HG03064 (cell line): ENCODE results near the gene MRGPRE.

Source experiments
- ATAC-seq: cut with Tn5 transposase; IDR thresholded peaks from one replicate; pipeline ENCODE4 v1.9.1; 2021; ENCODE audit warnings: low read depth; ENCODE audit not compliant: unreplicated experiment

The MRGPRE gene

DNA sequence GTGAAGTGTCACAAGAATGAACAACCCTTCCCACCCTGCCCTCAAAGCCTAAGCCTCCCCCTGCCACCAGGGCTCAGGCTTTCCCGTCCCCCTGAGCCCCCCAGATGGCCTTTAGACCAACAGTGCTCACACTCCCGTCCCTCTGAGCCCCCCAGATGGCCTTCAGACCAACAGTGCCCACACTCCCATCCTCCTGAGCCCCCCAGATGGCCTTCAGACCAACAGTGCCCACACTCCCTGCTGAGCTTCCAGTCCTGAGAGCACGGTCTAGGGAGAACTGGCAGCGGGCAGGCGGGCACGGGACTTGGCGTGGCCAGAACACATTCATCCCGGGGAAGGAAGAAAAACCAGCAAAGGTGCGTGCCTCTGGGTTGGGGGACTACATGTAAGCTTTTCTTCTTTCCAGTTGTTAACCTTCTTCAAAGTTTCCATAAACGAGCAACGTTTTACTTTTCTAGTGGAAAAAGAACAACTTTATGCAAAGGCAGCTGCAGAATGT lies 16.1 kb downstream of the MRGPRE start:
- no peak for ATAC-seq

DNA sequence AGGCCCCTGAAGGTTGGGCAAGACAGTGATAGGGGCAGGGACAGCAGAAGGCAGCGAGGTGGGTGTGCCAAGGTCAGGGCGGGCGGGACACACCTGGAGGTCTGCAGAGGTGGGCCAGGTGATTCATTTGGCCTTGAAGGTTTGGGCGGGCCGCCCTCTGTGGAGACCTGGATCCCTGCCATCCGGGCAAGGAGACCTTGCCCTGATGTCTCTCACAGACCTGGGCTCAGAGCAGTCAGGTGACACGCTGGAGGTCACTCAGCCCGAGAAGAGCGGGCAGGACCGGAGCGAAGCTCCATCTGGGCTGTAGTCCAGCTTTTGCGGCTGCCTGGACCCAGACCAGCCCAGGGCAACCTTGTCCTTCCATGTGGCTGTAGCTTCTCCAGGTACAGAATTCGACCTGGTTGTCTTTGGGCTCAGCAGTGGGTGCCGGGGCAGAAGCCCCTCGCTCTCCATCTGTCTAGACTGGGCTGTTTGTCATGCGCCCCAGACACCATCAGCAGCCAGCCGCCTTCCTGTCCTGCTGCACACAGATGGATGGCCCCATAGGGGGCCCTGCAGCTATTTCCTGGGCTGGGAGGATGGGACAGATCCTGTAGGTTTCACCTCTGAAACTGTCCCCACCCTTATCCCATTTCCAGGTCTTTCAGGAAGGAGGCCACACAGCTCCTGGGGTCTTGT lies 16.7 kb downstream of the MRGPRE start:
- no peak for ATAC-seq

DNA sequence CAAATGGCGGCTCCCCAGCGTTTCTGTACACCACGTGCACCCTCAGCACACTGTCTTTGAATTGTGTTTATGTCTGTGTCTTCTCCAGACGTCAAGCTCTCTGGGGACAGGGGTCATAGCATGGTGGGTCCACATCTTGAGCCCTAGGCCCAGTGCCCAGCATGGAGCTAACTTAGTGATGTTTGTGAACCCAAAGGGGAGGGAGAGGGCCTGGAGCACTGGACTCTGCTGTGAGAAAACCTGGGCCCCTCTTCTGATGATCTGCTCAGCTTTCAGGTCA lies 17.9 kb downstream of the MRGPRE start:
- ATAC-seq: no peak

DNA sequence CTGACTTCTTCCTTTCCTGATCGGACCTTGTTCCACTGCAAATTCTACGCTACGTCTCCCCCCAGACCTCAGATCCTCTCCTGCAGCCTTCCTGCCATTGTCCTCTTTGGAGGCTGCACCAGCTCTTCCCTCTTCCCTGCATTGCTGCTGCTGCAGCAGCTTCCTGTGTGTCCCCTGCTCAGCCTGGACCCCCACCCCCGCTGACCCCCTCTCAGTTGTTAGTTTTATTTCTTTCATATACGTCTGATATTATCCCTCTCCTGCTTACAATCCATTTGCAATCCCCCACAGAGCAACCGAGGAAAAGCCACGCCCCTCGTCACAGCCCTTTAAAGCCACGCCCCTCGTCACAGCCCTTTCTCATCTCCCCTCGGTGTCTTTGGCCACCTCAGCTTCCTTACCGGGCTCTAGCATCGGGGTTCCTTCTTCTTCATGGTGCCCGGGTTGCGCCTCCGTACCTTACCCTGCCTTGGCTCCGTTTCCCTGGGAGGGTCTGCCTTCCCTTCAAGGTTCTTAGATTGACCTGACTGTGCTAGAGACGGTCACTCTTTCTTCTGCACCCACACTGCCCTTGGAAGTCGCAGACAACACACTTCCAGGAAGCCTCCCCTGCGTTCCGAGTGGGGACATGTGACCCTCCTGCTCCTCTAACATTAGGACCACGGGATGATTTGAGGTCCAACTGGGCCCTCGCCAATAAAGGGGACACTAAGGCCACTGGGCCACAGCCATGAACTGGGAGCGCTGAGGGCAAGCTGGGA lies 18.4 kb downstream of the MRGPRE start:
- no peak for ATAC-seq

DNA sequence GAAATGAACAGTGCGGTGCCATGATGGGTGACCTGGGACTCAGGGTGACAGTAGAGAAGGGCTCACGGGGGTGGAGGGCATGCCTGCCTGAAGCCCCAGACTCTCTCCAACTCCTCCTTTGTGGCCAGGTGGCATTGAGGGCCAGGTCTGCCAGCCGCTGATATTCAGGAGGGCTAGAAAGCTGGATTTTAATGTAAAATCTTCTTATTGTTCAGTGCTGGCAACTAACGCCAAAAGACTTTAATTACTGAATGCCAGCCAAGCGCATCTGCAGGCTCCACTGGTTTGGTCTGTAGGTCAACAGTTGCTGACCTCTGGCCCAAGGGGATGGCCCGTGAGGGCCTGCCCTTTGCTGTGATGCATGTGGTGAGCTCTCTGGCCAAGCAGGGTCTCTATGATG lies 23.9 kb downstream of the MRGPRE start:
- no peak for ATAC-seq

DNA sequence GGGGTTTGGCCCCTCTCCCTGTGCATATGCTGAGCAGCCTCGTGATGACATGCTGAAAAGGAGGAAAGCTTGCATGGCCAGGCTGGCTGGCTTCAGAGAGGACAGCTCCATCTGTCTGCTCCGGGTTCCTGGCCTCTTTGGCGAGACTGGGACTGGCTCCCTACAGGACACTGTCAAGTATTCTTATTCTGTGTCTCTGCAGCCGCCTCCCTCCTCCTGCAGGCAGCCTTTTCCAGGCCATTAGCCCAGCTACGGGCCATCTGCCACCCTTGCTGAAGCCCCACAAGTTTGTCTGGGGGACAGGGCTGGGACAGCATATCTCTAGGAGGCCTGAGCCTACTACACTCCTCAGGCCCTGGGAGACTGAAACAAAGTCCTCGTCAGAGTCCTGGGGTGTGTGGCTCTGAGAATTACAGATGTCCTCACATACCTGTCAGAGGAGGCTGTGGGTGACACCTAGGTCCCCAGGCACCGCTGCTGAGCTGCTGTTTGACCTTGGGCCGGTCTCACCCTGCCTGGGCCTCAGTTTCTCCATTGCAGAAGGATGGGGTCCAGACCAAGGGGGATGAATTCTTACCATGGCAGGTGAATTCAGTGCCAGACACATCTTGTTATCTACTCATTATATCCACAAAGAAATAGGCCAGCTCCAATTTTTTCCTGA lies 24.6 kb downstream of the MRGPRE start:
- no peak for ATAC-seq

DNA sequence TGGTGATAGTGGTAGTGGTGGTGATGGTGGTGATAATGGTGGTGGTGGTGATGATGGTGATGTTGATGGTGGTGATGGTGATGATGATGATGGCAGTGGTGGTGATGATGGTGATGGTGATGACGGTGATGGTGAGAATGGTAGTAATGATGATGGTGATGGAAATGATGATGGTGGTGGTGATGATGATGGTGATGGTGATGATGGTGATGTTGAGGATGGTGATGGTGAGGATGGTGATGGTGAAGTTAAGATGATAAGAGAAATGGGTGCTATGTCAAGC lies 25.4 kb downstream of the MRGPRE start:
- no peak for ATAC-seq

DNA sequence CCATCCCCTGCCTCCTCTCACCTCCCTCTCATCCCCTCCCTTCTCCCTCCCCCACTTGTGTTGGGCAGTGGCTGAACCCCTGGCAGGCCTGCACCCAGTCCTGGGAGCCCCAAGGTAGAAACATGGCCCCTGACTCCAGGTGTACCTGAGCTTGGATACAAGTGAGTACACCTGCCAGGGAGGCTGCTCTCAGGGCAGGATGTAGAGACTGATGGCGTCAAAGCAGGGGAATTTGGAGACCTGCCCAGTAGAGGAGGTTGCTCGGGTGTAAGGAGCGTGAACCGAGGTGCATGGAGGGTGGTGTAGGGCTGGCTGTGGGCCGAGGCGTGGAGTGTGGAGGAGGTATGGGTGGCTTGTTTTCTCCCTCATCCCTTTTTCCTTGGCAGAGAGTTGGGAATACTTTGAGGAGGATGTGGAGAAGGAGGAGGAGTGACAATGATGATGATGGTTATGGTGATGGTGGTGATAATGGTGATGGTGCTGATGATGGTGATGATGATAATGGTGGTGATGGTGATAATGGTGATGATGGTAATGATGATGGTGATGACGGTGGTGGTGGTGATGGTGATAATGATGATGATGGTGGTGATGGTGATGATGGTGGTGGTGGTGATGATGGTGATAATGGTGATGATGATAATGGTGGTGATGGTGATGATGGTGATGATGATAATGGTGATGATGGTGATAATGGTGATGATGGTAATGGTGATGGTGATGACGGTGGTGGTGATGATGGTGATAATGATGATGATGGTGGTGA lies 25.9 kb downstream of the MRGPRE start:
- no peak for ATAC-seq

DNA sequence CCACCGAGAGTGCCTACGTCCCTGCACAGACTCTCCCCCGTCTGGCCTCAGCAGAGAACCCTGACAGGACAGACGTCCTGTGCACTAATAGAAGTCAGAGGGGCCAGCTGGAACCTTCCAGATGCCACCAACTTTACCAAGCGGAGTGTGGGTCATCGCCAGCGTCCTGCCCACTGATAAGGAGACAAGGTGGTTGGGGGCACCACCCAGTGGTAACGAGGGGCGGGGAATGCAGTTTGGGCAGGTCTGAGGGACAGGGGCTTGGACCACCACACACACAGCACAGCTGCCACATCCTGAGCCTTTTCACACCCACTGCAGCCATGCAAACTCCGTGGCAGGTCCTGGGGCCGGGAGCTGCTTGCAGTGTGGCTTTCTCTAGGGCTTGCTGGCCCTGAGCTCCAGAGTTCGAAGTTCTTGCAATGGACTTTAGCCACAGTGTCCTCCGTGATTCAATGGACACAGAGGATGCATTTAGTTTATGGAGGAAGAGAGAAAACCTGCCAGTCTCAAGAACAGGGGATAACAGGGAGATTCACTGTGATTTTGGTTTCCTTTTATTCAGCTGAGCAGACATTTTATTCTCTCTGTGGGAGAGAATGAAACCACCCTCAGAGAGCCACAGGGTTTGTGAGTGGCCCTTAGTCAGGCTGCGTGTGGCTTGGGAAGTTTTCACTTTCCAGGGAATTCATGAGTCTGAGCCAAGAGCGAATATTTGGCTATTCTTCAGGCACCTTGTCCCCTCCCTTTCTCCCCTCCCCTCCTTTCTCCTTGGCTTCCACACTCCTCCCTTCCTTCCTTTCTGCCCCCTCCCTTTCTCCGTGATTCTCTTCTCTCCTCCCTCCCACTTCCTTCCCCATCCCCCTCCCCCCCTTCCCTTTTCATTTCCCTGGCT lies 26.7 kb downstream of the MRGPRE start:
- ATAC-seq: no peak

DNA sequence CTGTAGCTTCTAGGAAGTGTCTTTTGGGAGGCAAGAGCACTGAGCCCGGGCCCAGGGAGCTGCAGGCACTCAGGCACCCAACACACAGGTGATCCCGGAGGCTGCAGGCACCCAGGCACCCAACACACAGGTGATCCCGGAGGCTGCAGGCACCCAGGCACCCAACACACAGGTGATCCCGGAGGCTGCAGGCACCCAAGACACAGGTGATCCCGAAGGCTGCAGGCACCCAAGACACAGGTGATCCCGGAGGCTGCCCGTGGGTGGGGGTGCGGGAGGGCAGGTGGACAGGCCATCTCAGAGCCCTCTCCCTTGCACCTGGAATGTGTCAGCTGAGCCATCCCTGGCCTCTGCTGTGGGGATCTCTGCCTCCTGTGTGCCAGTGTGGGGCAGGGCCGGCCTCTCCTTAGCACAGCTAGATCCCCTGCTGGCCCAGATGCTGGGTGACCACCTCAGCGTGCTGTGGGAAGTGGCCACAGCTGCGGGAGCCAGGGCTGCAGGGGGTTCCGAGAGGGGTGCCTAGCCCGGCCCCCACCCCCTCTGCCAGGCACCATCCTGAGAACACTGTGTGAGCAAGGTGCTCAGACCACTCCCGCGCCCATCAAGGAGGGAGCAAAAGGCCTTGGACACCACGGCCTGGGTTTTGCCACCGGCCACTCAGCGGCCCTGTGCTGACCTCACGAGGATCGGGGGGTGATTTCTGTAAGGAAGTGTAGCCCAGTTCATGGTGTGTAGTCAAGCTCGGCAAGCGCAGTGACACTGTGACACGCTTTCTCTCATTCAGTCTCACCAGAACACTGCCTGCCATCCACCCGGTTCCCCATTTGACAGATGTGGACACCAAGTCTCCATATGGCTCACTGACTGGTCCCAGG lies 27.8 kb downstream of the MRGPRE start:
- no peak for ATAC-seq

DNA sequence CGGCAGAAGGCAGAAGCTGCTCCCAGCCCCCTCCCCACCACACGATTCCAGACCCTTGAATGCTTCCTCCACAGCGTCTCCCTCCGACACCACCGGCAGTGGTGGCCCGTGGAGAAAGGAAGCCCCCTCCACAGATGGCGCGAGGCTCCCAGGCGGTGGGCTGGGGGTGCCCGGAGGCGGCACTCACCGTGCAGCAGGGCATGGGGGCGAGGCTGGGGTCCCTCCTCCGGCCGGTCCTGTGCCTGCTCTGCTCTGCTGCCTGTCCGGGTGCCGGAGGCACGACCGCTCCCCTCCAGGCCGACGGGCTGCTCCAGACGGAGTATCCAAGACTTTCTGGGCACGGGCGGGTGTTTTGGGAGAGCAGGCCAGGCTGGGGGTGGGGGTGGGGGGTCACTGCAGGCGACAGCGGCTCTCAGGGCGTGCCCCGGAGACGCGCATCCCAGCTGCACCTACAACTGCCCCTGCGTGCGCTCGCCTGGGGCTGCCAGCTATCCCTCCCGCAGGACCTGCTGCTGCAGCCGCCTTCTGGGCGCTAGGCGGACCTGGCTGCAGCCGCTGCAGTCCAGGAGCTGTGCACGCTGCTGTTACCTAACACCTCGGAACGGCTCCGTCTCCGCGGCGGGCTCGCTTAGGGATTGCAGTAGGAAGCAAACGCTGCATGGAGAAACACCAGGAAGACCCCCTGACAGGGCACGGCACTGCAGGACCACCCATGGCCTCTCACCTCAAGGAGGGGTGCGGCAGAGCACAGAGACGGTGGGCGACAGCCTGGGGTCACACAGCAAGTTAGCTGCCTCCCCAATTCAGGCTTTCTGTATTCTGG lies 28.8 kb downstream of the MRGPRE start:
- ATAC-seq: no peak

DNA sequence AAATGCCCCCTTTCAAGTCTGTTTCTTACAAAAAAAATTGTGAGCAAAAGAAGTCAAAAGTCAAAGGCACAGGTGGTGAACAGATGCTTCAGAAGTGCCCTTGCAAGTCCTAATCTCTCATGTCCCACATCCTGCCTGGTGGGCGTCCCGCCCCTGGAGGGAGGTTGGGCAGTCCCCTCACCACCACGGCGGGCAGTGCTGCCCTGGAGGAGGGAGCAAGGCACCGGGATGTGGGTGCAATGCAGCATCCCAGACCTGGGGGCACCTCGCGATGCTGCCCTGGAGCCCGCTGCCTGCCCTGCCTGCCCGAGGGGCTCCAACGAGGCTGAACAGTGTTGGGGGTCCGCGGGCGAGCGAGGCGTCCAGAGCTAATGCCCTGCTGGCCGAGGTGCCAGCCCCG lies 29.5 kb downstream of the MRGPRE start:
- no peak for ATAC-seq

DNA sequence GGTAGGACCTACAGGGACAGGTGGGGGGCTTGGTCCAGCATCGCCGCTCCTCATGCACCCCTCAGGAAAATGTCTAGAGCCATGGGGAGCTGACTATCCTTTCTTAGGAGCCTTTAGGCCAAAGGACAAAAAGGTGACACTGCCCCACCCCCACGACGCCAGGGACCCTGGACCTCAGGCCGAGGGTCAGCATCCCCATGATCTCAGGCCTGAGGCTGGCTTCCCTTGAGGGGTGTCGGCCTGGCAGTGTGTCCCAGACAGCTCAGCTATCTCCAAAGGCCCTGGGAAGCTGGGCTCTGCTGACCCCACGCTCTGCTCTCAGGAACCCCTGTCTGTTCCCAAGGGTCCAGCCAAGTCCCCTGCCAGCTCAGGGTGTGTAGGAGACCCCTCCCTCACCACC lies 29.9 kb downstream of the MRGPRE start:
- ATAC-seq: no peak

DNA sequence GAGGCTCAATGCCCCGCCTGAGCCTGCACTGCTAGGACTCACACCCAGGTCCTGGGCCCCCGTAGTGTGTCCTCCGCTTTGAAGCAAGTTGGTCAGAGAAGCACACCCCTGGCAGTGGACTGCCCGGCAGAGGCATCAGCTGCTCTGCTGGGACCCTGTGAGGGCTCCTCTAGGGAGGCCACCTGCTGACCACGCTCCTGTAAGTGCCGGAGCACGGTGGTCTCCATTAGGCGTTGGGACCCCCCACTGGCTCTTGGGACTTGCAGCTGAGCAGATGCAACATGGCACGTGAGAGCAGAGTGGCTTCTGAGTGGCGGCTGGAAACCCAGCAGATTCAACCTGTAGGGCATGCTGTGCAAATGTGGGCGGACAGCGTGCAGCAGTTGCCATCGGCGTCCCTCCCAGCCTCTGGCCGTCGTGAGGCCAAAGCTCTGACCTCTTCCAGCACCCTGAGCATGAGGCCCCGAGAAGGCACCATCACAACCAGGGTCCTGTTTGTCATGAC lies 30.5 kb downstream of the MRGPRE start:
- no peak for ATAC-seq

DNA sequence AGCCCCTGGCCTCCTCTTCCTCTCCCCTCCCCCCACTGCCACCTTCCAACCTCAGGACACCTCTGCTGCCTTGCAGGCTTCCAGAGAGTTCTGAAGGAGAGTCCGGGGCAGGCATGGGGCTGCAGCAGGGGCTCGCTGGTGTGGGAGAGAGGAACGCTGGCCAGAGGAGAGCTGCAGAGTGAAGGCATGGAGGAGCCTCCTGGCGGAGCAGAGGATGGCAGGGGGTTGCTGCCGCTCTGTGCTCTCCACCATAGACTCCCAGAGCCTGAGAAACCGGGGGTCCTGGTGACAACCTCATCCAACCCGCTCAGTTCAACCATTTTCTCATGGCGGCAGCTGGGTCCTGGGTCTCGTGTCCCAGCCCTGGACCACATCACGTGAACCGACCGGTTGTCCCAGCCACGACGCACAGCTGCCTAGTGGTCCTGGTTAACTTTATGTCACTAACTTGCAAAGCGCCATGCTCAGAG lies 31.1 kb downstream of the MRGPRE start:
- ATAC-seq: no peak

DNA sequence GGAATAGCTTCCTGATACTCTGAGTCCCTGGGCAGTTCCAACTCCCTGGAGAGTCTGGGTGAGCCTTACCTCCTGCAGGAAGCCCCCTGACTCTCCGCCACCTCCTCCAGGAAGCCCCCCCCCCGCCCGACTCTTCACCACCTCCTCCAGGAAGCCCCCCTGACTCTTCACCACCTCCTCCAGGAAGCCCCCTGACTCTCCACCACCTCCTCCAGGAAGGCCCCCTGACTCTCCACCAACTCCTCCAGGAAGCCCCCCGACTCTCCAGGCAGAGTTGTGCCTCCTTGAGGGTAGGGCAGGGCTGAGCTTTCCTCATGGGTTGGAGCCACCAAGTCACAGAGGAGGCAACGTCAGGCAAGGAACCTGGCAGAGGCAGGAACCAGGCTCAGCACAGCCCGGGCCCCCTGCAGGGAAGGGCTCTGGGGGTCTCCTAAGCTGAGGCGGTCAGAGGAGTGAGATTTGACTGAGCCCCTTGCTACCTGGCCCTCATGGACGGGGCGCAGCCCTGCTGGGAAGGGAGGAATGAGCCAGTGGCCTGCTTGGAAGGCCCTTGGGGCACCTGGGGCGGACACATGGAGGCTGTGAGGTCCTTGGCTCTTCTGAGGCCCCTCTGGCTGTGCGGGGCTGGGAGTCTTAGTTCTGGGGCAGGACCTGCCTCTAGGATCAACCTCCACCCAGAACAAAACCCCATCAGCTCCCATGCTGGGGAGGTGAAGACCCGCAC lies 31.7 kb downstream of the MRGPRE start:
- ATAC-seq: no peak

DNA sequence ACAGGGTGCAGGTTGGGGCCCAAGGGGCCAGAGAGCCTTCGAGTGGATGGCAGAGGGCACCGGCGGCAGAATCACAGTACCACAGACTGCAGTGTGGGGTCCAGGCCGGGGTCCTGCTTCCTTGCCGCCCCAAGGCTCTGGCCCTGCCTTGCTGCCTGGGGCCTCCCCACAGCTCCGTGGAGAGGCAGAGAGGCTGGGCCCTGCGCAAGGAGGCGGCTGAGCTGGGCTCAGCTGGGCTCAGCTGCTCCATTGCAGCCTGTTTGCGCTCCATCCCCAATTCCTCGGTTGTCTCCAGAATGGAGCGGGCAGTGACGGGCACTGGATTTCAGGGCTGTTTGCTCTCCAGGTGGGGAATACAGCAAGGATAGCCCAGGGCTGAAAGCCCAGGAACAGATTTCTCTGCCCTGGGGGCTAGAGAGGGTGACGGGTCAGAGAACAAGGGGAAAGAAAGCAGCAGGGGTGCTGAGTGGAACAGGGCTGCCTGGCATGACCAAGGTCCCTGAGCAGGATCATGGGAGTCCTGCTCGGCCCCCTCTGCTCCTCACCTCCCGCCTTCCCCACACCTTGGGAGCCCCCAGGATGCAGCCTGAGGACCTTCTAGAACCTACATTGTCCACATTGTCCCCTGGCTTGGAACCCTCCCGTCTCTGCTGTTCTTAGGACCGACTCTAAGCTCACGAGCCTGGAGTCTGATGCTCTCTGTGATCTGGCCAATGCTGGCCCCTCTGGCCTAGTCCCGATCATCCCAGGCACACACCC lies 32.5 kb downstream of the MRGPRE start:
- no peak for ATAC-seq
